Sigmoid colon (tissue), 4 donors: ENCODE measurements around the gene HEATR1.

ENCODE experiments used
- CTCF ChIP-seq, 4 experiments: fragments of 450-650 bp in 3 of 4; fragments of 200-600 bp in 1 of 4; IDR thresholded peaks; one replicate each; pipeline ENCODE4 v1.5.1; 2016 to 2019; ENCODE audit warnings: antibody characterized with exemption in 4 of 4, mild to moderate bottlenecking in 3 of 4, moderate library complexity in 2 of 4
- POLR2A ChIP-seq, 2 donors: fragments of 450-650 bp; IDR thresholded peaks; one replicate each; pipeline ENCODE4 v1.6.1; 2016; ENCODE audit warnings: antibody characterized with exemption in 2 of 2, mild to moderate bottlenecking in 2 of 2, moderate library complexity in 2 of 2
- POLR2AphosphoS5 ChIP-seq, 4 donors: sonication (generic); formaldehyde crosslinking; IDR thresholded peaks; one replicate each; pipeline ENCODE4 v1.6.1; 2017; ENCODE audit warnings: antibody characterized with exemption in 4 of 4

- TF ChIP-seq POLR2A (IDR thresholded peaks at IDR 0.05), result no peak
- no peak for TF ChIP-seq CTCF (IDR thresholded peaks at IDR 0.05)
- no peak for TF ChIP-seq POLR2AphosphoS5 (IDR thresholded peaks at IDR 0.05)
These were observed 25.7 kb downstream of the HEATR1 start for GRCh38 chr1:236578661-236579060.
